SK-N-SH treated with all-trans-retinoic acid at 6 μM for 48 hours (cell line): Measurements from ENCODE around the gene STK39.

Experiments
- CSDC2 ChIP-seq: fragments of 250-450 bp; sonication (Bioruptor Pico); IDR thresholded peaks from 2 replicates; pipeline ENCODE4 v1.5.0; 2020; ENCODE audit warnings: mild to moderate bottlenecking, moderate library complexity
- TF ChIP-seq, protein P1 (sequence below): fragments of 250-450 bp; sonication (Bioruptor Pico); IDR thresholded peaks from 2 replicates; pipeline ENCODE4 v1.5.1; 2021; ENCODE audit warnings: mild to moderate bottlenecking, moderate library complexity

DNA sequence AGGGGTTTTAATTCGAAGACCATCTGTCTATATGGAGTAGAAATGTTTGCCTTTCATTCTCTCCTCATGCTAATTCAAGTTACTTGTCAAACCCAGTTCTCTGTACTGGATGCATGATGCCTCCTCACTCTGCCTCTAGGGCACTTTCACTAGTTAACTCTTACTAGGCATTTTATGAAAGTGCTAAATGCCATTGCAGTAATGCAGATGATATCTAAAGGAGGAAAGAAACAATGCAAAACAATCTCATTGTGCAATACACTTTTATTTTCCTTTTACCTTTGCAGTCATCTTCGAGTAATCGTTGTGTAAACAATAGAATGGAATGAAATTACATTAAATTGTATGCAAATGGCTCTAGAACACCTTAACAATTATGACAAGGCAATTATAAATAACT, 293.6 kb downstream of the STK39 start:
- TF ChIP-seq, protein P1, sequence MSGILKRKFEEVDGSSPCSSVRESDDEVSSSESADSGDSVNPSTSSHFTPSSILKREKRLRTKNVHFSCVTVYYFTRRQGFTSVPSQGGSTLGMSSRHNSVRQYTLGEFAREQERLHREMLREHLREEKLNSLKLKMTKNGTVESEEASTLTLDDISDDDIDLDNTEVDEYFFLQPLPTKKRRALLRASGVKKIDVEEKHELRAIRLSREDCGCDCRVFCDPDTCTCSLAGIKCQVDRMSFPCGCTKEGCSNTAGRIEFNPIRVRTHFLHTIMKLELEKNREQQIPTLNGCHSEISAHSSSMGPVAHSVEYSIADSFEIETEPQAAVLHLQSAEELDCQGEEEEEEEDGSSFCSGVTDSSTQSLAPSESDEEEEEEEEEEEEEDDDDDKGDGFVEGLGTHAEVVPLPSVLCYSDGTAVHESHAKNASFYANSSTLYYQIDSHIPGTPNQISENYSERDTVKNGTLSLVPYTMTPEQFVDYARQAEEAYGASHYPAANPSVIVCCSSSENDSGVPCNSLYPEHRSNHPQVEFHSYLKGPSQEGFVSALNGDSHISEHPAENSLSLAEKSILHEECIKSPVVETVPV: no peak
- TF ChIP-seq CSDC2 (CRISPR knock-in tag): no peak
